Measurements from ENCODE around the gene VIPR1.

The VIPR1 gene

DNA sequence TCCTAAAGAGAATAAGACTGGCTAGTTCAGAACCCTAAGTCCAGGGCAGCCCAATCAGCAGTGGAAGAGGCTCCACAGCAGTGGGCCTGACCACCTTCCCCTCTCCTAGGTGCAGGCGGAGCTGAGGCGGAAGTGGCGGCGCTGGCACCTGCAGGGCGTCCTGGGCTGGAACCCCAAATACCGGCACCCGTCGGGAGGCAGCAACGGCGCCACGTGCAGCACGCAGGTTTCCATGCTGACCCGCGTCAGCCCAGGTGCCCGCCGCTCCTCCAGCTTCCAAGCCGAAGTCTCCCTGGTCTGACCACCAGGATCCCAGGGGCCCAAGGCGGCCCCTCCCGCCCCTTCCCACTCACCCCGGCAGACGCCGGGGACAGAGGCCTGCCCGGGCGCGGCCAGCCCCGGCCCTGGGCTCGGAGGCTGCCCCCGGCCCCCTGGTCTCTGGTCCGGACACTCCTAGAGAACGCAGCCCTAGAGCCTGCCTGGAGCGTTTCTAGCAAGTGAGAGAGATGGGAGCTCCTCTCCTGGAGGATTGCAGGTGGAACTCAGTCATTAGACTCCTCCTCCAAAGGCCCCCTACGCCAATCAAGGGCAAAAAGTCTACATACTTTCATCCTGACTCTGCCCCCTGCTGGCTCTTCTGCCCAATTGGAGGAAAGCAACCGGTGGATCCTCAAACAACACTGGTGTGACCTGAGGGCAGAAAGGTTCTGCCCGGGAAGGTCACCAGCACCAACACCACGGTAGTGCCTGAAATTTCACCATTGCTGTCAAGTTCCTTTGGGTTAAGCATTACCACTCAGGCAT lies 33.7 kb downstream of the VIPR1 start:
- H3K36me3 ChIP-seq (ENCODE audit: control insufficient read depth, insufficient read depth, low read length) = no peaks in the 10 kb centered on the region
- peak; percentile 19 for TF ChIP-seq CTCF (IDR thresholded peaks at IDR 0.05)
- no peak overlapping the region for H2AFZ ChIP-seq
- no peak overlapping the region for H3K27ac ChIP-seq
- no peak overlapping the region for H3K4me2 ChIP-seq (ENCODE audit: low read length)
- no peak overlapping the region for H3K4me3 ChIP-seq (ENCODE audit: low read depth, low read length)
- no peak overlapping the region for H3K9ac ChIP-seq
- H3K27me3 ChIP-seq (ENCODE audit: control insufficient read depth, insufficient read depth, low read length) = no peaks in the 10 kb centered on the region
- no peaks in the 10 kb centered on the region for H3K79me2 ChIP-seq
- no peaks in the 10 kb centered on the region for H3K4me1 ChIP-seq
- H3K9me3 ChIP-seq (ENCODE audit: control insufficient read depth, low read length) = no peaks in the 10 kb centered on the region

- Histone ChIP-seq H3K36me3 (ENCODE audit: control insufficient read depth, insufficient read depth, low read length) (no peaks in the 10 kb centered on the region), H3K4me2 (ENCODE audit: low read length) (no peak overlapping the region), H3K79me2 (no peaks in the 10 kb centered on the region), H3K9me3 (ENCODE audit: control insufficient read depth, low read length) (no peaks in the 10 kb centered on the region), H3K4me1 (no peaks in the 10 kb centered on the region), H3K27me3 (ENCODE audit: control insufficient read depth, insufficient read depth, low read length) (no peaks in the 10 kb centered on the region), H2AFZ (no peak overlapping the region), H3K9ac (no peak overlapping the region), H3K27ac (no peak overlapping the region), H3K4me3 (ENCODE audit: low read depth, low read length) (no peak overlapping the region)
- TF ChIP-seq CTCF (IDR thresholded peaks at IDR 0.05) = no peak
Observed at GRCh38 chr3:42537350-42537749, 34.9 kb downstream of the VIPR1 start.

GRCh38 chr3:42539871-42540714 lies 37.6 kb downstream of the VIPR1 start:
- peak; percentile 91 for TF ChIP-seq CTCF (IDR thresholded peaks at IDR 0.05)
- no peaks in the 10 kb centered on the region for H3K4me1 ChIP-seq
- H3K79me2 ChIP-seq = no peaks in the 10 kb centered on the region
- no peaks in the 10 kb centered on the region for H3K27me3 ChIP-seq (ENCODE audit: control insufficient read depth, insufficient read depth, low read length)
- no peak overlapping the region for H3K4me2 ChIP-seq (ENCODE audit: low read length)
- H3K9me3 ChIP-seq (ENCODE audit: control insufficient read depth, low read length) = no peaks in the 10 kb centered on the region
- H3K4me3 ChIP-seq (ENCODE audit: low read depth, low read length) = no peak overlapping the region
- no peaks in the 10 kb centered on the region for H3K36me3 ChIP-seq (ENCODE audit: control insufficient read depth, insufficient read depth, low read length)
- H2AFZ ChIP-seq = no peak overlapping the region
- no peak overlapping the region for H3K27ac ChIP-seq
- no peak overlapping the region for H3K9ac ChIP-seq

- no peaks in the 10 kb centered on the region for H3K79me2 ChIP-seq
- H3K4me2 ChIP-seq (ENCODE audit: low read length) = no peak overlapping the region
- no peaks in the 10 kb centered on the region for H3K27me3 ChIP-seq (ENCODE audit: control insufficient read depth, insufficient read depth, low read length)
- H3K27ac ChIP-seq = no peak overlapping the region
- TF ChIP-seq CTCF (IDR thresholded peaks at IDR 0.05) = no peak
- H3K4me3 ChIP-seq (ENCODE audit: low read depth, low read length) = no peak overlapping the region
- H3K9me3 ChIP-seq (ENCODE audit: control insufficient read depth, low read length) = no peaks in the 10 kb centered on the region
- no peaks in the 10 kb centered on the region for H3K36me3 ChIP-seq (ENCODE audit: control insufficient read depth, insufficient read depth, low read length)
- H2AFZ ChIP-seq = no peak overlapping the region
- H3K9ac ChIP-seq = no peak overlapping the region
- no peaks in the 10 kb centered on the region for H3K4me1 ChIP-seq
Observed at GRCh38 chr3:42541079-42541478, 38.6 kb downstream of the VIPR1 start.

Measured in parathyroid adenoma (tissue), 2 donors.